Measurements from ENCODE around the gene FLNB. TPM values are rescaled to one million over a fixed set of nuclear protein-coding genes. Genes with fewer than 3 reads are reported as not detected.

FLNB gene
- total RNA-seq, 3 donors from 2014 or later (not counting 1 experiment from before 2014, with no cell fraction given): 24.6 to 30.8 (median 26.6) TPM

- Histone ChIP-seq H3K4me1 (ENCODE audit: control insufficient read depth, insufficient read depth, low read length) (no peaks in the 10 kb centered on the region), H3K36me3 (ENCODE audit: control insufficient read depth, insufficient read depth, low read length) (peaks cover 13% of the 10 kb centered on the region), H3K9me3 (ENCODE audit: control insufficient read depth, insufficient read depth, low read length) (no peaks in the 10 kb centered on the region), H3K4me3 (ENCODE audit: low read length) (no peak overlapping the region), H3K27me3 (ENCODE audit: control insufficient read depth, insufficient read depth, low read length) (no peaks in the 10 kb centered on the region), H3K27ac (ENCODE audit: low read length) (no peak overlapping the region)
- H3K27ac Mint-ChIP-seq: no peak overlapping the region
- no peak for ATAC-seq
- WGBS (ENCODE audit: insufficient coverage): 95% methylated on average over 13 of the region's 16 CpGs
- H3K36me3 Mint-ChIP-seq: no peaks in the 10 kb centered on the region
- peaks cover 0 to 4% of the 10 kb centered on the region in 2 donors for H3K4me1 Mint-ChIP-seq
- H3K4me3 Mint-ChIP-seq: no peak overlapping the region
- TF ChIP-seq CTCF (IDR thresholded peaks at IDR 0.05): no peak
- no peaks in the 10 kb centered on the region for H3K9me3 Mint-ChIP-seq
- DNase-seq: no peak
- no peaks in the 10 kb centered on the region for H3K27me3 Mint-ChIP-seq (ENCODE audit: low read depth in 2 of 2)
- intact Hi-C loops (cut with micrococcal nuclease): no loop called here
Measured at GRCh38 chr3:58164906-58165821, 156.9 kb downstream of the FLNB start.

- intact Hi-C loops (cut with micrococcal nuclease): loop anchor here (1.0 kb wide), 1 partner anchor 159 kb away; the partner anchor contains the start of gene FLNB
- no peak overlapping the region for H3K27ac ChIP-seq (ENCODE audit: low read length)
- DNase-seq: peak; percentile 31 to 70
- no peaks in the 10 kb centered on the region for H3K9me3 ChIP-seq (ENCODE audit: control insufficient read depth, insufficient read depth, low read length)
- peak; percentile 75 to 86 (median 83) for ATAC-seq
- Mint-ChIP-seq H3K27ac (no peak overlapping the region), H3K4me3 (no peak overlapping the region), H3K9me3 (no peaks in the 10 kb centered on the region), H3K36me3 (no peaks in the 10 kb centered on the region), H3K4me1 (no peaks in the 10 kb centered on the region), H3K27me3 (ENCODE audit: low read depth in 2 of 2) (no peaks in the 10 kb centered on the region)
- no peaks in the 10 kb centered on the region for H3K27me3 ChIP-seq (ENCODE audit: control insufficient read depth, insufficient read depth, low read length)
- TF ChIP-seq CTCF (IDR thresholded peaks at IDR 0.05): peak; percentile 72
- WGBS (ENCODE audit: insufficient coverage): 95% methylated on average over 16 of the region's 16 CpGs
- H3K4me3 ChIP-seq (ENCODE audit: low read length): no peak overlapping the region
- H3K4me1 ChIP-seq (ENCODE audit: control insufficient read depth, insufficient read depth, low read length): no peaks in the 10 kb centered on the region
- H3K36me3 ChIP-seq (ENCODE audit: control insufficient read depth, insufficient read depth, low read length): peaks cover 13% of the 10 kb centered on the region
Measured at GRCh38 chr3:58167431-58168351, 159.5 kb downstream of the FLNB start.

- Histone ChIP-seq H3K27ac (ENCODE audit: low read length) (no peak overlapping the region), H3K27me3 (ENCODE audit: control insufficient read depth, insufficient read depth, low read length) (no peaks in the 10 kb centered on the region), H3K9me3 (ENCODE audit: control insufficient read depth, insufficient read depth, low read length) (no peaks in the 10 kb centered on the region), H3K4me3 (ENCODE audit: low read length) (no peak overlapping the region), H3K4me1 (ENCODE audit: control insufficient read depth, insufficient read depth, low read length) (no peaks in the 10 kb centered on the region), H3K36me3 (ENCODE audit: control insufficient read depth, insufficient read depth, low read length) (peaks cover 8% of the 10 kb centered on the region)
- DNase-seq (no peak), ATAC-seq (no peak)
- Mint-ChIP-seq H3K27me3 (ENCODE audit: low read depth in 2 of 2) (no peaks in the 10 kb centered on the region), H3K27ac (no peak overlapping the region), H3K4me1 (no peaks in the 10 kb centered on the region), H3K9me3 (no peaks in the 10 kb centered on the region), H3K4me3 (no peak overlapping the region), H3K36me3 (no peaks in the 10 kb centered on the region)
- intact Hi-C loops (cut with micrococcal nuclease): no loop called here
- no peak for TF ChIP-seq CTCF (IDR thresholded peaks at IDR 0.05)
- WGBS (ENCODE audit: insufficient coverage): 90% methylated on average over 7 of the region's 7 CpGs
Measured at GRCh38 chr3:58168498-58168897, 160.3 kb downstream of the FLNB start.
